HS-5 (cell line): ENCODE results near the gene RBSN.
"Not testable (repeated sequence)": the region's sequence is repeated elsewhere in the genome, so short reads cannot be mapped to it uniquely, and the experiment has no call there.

Experiments used
- DNase-seq: peaks from one replicate; pipeline ENCODE4 v3.0.0-alpha.2; 2012; ENCODE audit warnings: low read depth

The RBSN gene

GRCh38 chr3:15098503-15099363 is at the start of gene RBSN:
Gene RBSN, minus strand, starts transcription at chr3:15099148. Its CDS starts 3,028 bp downstream, at chr3:15096120.
- DNase-seq = peak; percentile 65

DNA sequence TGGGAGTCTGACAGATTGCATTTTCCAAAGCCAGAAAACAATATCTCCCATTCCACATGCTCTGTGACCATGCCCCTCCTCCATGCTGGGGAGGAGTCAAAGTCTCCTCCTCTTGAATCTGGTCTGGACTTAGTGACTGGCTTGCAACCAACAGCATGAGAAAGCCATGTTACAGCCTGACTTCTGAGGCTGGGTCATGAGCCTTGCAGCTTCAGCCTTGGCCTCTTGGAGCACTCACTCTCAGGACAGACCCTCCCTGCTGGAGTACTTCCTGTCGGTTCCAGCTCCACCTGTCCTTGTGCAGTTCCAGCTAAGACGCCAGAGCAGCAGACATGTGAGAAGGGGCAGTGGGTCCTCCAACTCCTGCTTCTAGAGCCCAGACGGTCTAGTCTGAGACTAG is 49.7 kb upstream of the RBSN start:
- DNase-seq = no peak

GRCh38 chr3:15136885-15137284 is 37.9 kb upstream of the RBSN start:
- not testable (repeated sequence) for DNase-seq

- DNase-seq = not testable (repeated sequence)
Measured at GRCh38 chr3:15134968-15135367, 36.0 kb upstream of the RBSN start.

DNA sequence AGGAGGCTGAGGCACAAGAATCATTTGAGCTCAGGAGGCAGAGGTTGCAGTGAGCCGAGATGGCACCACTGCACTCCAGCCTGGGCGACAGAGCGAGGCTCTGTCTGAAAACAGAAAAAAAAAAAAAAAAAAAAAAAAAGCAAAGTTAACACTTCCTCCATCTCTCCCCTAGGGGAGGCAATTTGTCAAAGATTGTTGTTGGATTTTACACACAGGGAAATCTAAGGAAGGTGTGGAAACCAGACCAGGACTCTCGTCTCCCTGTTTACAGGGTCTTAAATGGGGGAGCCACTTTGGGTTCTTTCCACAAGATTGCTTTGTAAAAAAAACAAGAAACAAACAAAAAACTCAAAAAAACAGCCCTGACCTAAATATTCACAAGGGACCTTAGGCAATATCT is 29.5 kb upstream of the RBSN start:
- not testable (repeated sequence) for DNase-seq

GRCh38 chr3:15126975-15127374 is 28.0 kb upstream of the RBSN start:
- not testable (repeated sequence) for DNase-seq

DNA sequence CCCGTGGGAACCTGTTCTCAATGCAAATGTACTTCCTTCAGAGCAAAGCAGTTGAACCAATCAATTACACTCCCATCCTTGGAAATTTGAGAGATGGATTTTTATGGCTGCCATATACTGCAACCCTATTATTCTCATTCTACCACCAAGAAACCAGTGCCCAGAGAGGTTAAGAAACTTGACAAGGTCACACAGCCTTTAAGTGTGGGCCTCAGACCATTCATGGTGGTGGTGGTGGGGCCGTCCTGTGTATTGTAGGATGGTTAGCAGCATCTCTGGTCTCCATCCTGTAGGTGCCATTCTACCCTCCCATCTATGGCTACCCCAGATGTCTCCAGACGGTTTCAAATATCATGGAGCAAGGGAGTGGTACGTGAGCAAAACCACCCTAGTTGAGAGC is 23.4 kb upstream of the RBSN start:
- DNase-seq = no peak

DNA sequence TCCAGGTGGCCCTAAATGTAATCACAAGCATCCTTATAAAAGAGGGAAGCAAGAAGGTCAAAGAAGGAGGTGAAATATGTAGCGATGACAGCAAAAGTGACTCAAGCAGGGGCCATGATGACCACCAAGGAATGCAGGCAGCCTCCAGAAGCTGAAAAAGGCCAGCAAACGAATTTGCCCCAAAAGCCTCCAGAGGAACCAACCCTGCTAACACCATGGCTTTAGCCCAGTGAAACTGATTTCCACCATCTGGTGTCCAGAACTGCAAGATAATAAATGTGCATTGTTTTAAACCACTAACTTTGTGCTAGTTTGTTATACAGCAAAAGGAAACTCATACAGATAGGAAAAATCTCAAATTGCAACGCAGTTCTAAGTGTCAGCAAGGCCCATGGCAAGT is 23.0 kb upstream of the RBSN start:
- DNase-seq = no peak

GRCh38 chr3:15120986-15121385 is 22.0 kb upstream of the RBSN start:
- no peak for DNase-seq

DNA sequence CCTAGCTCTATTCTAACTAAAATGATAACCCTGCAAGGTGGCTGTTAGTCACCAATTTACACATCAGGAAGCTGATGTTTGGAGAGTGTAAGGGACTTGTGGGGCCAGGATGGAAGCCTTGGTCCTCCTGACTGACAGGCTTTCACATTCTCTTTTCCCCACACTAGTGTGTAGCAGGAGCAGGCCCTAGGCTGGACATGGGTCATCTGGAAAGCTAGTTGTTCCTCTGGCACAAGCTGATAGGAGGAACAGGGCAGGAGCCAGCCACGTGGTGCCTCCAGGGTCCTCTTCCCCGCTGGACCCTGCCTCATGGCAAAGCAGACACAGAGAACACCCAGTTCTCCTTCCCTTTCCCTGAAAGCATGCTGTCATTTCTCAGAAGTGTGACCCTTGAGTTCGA is 18.1 kb upstream of the RBSN start:
- no peak for DNase-seq

DNA sequence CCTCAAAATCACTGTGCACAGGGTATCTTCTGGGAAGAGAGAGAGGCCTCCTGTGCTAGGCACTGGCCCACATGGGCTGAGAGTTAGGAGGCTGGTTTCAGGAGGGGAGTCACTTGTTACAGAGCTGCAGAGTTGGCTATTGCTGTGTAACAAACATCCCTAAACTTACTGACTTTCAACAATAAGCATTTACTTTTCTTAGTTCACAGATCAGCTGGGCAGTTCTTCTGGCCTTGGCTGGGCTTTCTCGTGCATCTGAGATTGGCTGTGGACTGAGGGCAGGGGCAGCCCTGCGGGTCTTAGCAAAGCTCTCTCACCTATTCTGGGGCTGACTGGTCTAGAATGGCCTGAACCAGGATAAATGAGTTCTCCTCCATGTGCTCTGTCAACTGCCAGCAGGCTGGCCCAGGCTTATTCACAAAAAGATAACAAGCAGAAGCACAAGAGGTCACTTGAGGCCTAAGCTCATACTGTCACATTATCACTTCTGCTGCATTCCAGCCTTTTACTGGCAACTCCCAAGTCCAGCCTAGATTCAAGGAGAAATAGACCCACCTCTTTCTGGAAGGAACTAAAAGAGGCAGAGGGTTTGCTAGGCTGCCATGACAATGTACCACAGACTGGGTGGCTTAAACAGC is 17.2 kb upstream of the RBSN start:
- no peak for DNase-seq

DNA sequence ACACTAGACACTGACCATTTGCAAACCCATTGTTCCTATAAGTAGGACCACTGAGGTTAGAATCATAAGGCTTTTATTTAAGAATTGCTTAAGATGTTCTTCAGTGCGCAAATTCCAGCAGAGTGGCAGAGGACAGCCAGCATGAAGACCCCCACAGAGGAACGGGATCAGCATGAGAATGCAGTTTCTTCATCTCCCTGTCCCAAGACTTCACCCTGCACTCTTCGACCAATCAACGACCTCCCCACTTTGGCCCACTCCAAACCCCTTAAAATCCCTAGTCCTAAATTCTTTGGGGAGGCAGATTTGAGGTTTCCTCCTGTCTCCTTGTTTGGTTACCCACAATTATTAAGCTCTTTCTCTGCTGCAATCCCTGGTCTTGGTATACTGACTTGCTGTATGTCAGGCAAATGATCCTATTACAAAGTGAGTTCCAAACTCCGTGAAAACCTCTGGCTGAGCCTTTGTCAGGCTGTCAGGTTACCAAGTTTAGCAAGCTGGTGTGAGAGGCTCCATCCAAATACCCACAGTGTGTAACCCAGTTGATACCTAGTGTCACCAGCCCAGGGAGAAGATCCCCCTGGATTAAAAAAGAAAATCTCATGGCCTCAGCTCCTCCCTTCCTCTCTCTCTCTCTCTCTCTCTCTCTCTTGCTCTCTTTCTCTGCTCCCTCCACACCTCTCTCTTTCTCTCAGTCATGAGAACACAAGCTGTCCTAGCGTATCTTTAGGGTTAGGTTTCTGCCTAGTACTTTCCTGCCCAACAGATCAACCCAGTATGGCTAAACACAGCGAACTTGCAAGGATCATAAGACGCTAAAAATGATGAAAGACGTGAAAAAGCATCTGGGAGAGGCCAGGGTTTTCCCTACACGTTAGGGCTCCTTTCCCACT is 15.8 kb upstream of the RBSN start:
- DNase-seq = no peak

- no peak for DNase-seq
Measured at GRCh38 chr3:15113884-15114283, 14.9 kb upstream of the RBSN start.

DNA sequence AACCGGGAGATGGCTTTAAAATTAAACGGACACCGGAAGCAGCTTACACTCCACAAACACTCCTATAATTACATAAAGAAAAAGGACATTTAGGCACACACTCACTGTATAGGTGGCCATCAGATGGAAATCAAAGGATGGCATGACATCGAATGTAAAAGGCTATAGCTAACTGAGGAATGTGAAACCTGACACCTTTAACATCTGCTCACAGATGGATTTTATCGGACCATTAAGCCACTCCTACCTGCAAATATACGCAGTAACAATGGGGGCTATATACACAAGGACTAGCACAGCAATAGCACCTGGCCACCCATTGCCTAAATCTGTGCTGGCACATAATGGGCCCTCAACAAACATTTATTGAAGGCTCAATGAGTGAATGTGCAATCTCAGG is 14.5 kb upstream of the RBSN start:
- DNase-seq = no peak

- DNase-seq = no peak
Measured at GRCh38 chr3:15112011-15112410, 13.1 kb upstream of the RBSN start.

GRCh38 chr3:15110206-15110605 is 11.3 kb upstream of the RBSN start:
- DNase-seq = no peak

GRCh38 chr3:15108869-15109268 is 9.9 kb upstream of the RBSN start:
- no peak for DNase-seq

- DNase-seq = no peak
Measured at GRCh38 chr3:15108082-15108545, 9.2 kb upstream of the RBSN start.

GRCh38 chr3:15107075-15107947 is 8.4 kb upstream of the RBSN start:
- no peak for DNase-seq

GRCh38 chr3:15102836-15103235 is 3.9 kb upstream of the RBSN start:
- DNase-seq = no peak

DNA sequence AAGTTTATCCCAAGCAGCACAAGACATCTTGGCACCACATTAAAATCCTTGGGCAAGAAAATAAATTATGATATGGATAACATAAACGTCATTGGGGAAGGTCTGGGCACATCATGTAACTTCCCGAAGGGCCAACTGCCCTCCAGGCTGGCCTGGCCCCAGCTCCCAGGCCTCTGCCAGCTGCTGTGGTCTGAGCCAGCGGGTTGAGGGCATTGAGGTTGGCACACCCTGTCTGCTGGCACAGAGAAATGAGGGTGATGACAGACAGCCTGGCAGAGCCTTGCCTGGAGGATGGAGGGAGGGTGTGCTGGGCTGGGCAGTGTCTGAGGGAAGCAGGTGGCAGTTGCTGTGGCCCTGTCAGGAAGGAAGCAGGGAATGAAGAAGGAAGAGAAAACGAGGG is 3.3 kb upstream of the RBSN start:
- DNase-seq = no peak
